Spleen (tissue), 11 donors: ENCODE data around the gene GRIP1. TPM values are rescaled to one million over a fixed set of nuclear protein-coding genes. Genes with fewer than 3 reads are reported as not detected.

Experiments
- DNase-seq: peaks from one replicate; pipeline ENCODE4 v3.0.0-alpha.2; 2020
- H3K27ac ChIP-seq, 8 donors: fragments of 200-600 bp; sonication (generic) in 7 of 8; 1 replicate in 4 of 8; 2 replicates in 4 of 8; pipeline versions ENCODE4 v1.5.0 to v1.8.0; 2016 to 2021; ENCODE audit warnings: inconsistent platforms in 4 of 8, mild to moderate bottlenecking in 4 of 8, moderate library complexity in 1 of 8
- H3K27me3 ChIP-seq, 7 donors: fragments of 200-600 bp; sonication (generic) in 6 of 7; replicated peaks in 1 of 7; 1 replicate in 4 of 7; 2 replicates in 3 of 7; pipeline versions ENCODE4 v1.5.0 to v1.8.0; 2016 to 2021; ENCODE audit warnings: inconsistent platforms in 3 of 7, mild to moderate bottlenecking in 1 of 7
- H3K36me3 ChIP-seq, 6 donors: fragments of 200-600 bp; sonication (generic) in 5 of 6; 1 replicate in 4 of 6; 2 replicates in 2 of 6; pipeline versions ENCODE4 v1.5.0 to v1.8.0; 2016 to 2021; ENCODE audit warnings: inconsistent platforms in 2 of 6
- H3K4me1 ChIP-seq, 6 donors: fragments of 200-600 bp; sonication (generic) in 5 of 6; 1 replicate in 3 of 6; 2 replicates in 3 of 6; pipeline versions ENCODE4 v1.5.0 to v1.8.0; 2016 to 2021; ENCODE audit warnings: inconsistent platforms in 3 of 6
- H3K4me3 ChIP-seq, 8 donors: fragments of 200-600 bp; sonication (generic) in 7 of 8; 1 replicate in 4 of 8; 2 replicates in 4 of 8; pipeline versions ENCODE4 v1.5.0 to v1.8.0; 2016 to 2021; ENCODE audit warnings: inconsistent platforms in 4 of 8, mild to moderate bottlenecking in 4 of 8, moderate library complexity in 2 of 8
- H3K9me3 ChIP-seq, 8 donors: fragments of 200-600 bp; sonication (generic) in 7 of 8; 1 replicate in 4 of 8; 2 replicates in 4 of 8; pipeline versions ENCODE4 v1.5.0 to v1.8.0; 2016 to 2021; ENCODE audit warnings: inconsistent platforms in 4 of 8
- POLR2A ChIP-seq, 3 donors: fragments of 450-650 bp; IDR thresholded peaks; one replicate each; pipeline ENCODE4 v1.5.1; 2017; ENCODE audit warnings: antibody characterized with exemption in 3 of 3, mild to moderate bottlenecking in 1 of 3
- POLR2AphosphoS5 ChIP-seq, 3 donors: sonication (generic); formaldehyde crosslinking; IDR thresholded peaks; one replicate each; pipeline ENCODE4 v1.5.1; 2017; ENCODE audit warnings: antibody characterized with exemption in 3 of 3
- WGBS, 5 donors: extraction: QIAGEN DNeasy Blood & Tissue Kit in 3 of 5; methylation state at CpG; one replicate each; pipeline versions ENCODE4 v1.1.5 to v1.1.7; 2013 to 2018; 5-methylcytosine and 5-hydroxymethylcytosine counted together
- intact Hi-C: fragments of 100-400 bp; cut with DNase I; formaldehyde crosslinking; loops from one replicate; pipeline ENCODE4 v1.15.0; 2023; ENCODE audit warnings: low total_unique reads
- polyA plus RNA-seq, 3 donors: library from polyadenylated mRNA; stranded (reverse); fragments of 200-250 nt; gene quantifications; one replicate each; pipeline ENCODE4 v1.2.1, GENCODE V29; 2013
- total RNA-seq, 7 donors: library from RNA; depleted of rRNA in 3 of 7; stranded (reverse); fragments of >200 nt in 3 of 7; fragmentation: NEBNext Ultra II Directional in 4 of 7; extraction: Animal tissue kit (Norgen Biotek cat#: 25700) in 4 of 7; gene quantifications; one replicate each; pipeline versions ENCODE4 v1.1.0 to v1.2.1, GENCODE V29; 2016 to 2021
- TF ChIP-seq, protein P1 (sequence below), 11 experiments: fragments of 200-600 bp in 7 of 11; fragments of 450-650 bp in 4 of 11; sonication (generic) in 4 of 11; IDR thresholded peaks in 8 of 11; conservative IDR thresholded peaks in 3 of 11; 1 replicate in 7 of 11; 2 replicates in 4 of 11; pipeline versions ENCODE4 v1.4.0 to v1.8.0; 2016 to 2021; ENCODE audit warnings: antibody characterized with exemption in 11 of 11, inconsistent platforms in 4 of 11, mild to moderate bottlenecking in 1 of 11
- donor health status: healthy with polysubstance abuse.
- donor health status: DM: no; HTN: no; CAD: no; lungs with moderate emphysema.
- donor health status: DM: no; HTN: no; CAD: no.
- donor health status: Bipolar disorder and iron deficiency.
- donor health status: healthy.
- donor health status: DM: no; HTN: no; CAD: no.
- donor health status: DM: yes; HTN: yes; CAD: no.

GRIP1 gene
- total and polyA plus RNA-seq, 10 donors: 0.35 to 15.2 (median 4.8) TPM

DNA sequence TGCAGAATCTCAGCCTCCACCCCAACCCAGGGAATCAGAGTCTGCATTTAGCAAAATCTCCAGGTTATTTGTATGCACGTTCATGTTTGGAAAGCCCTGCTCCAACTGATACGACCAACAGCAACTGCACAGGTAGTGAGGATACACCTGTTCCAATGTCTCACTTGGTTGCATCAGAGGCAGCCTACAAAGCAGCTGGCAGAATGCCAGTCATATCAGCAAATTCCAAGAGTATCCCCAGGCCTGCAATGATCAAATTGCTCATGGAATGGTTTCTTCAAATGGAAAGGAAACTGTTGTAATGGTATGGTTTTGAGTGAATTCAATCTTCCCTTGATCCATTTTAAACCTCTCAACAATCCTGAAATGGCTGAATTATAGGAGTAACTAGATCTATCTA is 75.4 kb downstream of the GRIP1 start:
- 74 to 95% (median 87%) methylated on average over 2 of the region's 2 CpGs for WGBS, 5 donors
- Histone ChIP-seq H3K4me3 (no peak overlapping the region), H3K27ac (no peak overlapping the region), H3K36me3 (no peaks in the 10 kb centered on the region), H3K9me3 (no peaks in the 10 kb centered on the region), H3K27me3 (no peaks in the 10 kb centered on the region), H3K4me1 (no peaks in the 10 kb centered on the region)
- TF ChIP-seq POLR2AphosphoS5 (IDR thresholded peaks at IDR 0.05) (no peak), POLR2A (IDR thresholded peaks at IDR 0.05) (no peak)
- TF ChIP-seq, protein P1, sequence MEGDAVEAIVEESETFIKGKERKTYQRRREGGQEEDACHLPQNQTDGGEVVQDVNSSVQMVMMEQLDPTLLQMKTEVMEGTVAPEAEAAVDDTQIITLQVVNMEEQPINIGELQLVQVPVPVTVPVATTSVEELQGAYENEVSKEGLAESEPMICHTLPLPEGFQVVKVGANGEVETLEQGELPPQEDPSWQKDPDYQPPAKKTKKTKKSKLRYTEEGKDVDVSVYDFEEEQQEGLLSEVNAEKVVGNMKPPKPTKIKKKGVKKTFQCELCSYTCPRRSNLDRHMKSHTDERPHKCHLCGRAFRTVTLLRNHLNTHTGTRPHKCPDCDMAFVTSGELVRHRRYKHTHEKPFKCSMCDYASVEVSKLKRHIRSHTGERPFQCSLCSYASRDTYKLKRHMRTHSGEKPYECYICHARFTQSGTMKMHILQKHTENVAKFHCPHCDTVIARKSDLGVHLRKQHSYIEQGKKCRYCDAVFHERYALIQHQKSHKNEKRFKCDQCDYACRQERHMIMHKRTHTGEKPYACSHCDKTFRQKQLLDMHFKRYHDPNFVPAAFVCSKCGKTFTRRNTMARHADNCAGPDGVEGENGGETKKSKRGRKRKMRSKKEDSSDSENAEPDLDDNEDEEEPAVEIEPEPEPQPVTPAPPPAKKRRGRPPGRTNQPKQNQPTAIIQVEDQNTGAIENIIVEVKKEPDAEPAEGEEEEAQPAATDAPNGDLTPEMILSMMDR (IDR thresholded peaks at IDR 0.05 in 8 of 11, conservative IDR thresholded peaks at IDR 0.05 in 3 of 11): no peak
- no peak for DNase-seq
- intact Hi-C loops: no loop called here

DNA sequence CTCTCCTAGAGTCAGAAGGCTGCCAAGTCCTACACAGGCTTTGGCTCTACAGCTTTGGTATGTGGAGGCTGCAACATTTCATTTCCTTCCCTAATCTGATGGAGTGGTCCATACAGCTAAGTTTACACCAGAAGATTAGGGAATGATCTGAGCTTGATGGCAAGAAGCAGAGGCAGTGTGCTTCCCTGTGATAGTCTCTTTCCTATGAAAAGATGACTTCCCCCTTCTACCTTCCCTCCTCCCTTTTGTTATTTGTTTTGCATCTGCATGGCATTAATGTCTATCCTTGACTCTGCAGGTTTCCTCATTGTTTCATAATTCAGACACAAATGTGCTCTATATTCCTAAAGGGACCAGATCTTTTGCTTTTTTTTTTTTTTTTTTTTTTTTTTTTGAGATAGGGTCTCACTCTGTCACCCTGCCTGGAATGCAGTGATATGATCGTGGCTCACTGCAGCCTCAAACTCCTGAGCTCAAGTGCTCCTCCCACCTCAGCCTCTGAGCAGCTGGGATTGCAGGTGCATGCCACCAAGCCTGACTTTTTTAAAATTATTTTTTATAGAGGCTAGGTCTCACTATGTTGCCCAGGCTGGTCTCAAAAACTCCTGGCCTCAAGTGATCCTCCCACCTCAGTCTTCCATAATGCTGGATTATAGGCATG is 76.3 kb downstream of the GRIP1 start:
- 32 to 90% (median 65%) methylated on average over 1 of the region's 1 CpG for WGBS, 5 donors
- TF ChIP-seq POLR2A (IDR thresholded peaks at IDR 0.05) (no peak), POLR2AphosphoS5 (IDR thresholded peaks at IDR 0.05) (no peak)
- TF ChIP-seq, protein P1 (IDR thresholded peaks at IDR 0.05 in 8 of 11, conservative IDR thresholded peaks at IDR 0.05 in 3 of 11): no peak

DNA sequence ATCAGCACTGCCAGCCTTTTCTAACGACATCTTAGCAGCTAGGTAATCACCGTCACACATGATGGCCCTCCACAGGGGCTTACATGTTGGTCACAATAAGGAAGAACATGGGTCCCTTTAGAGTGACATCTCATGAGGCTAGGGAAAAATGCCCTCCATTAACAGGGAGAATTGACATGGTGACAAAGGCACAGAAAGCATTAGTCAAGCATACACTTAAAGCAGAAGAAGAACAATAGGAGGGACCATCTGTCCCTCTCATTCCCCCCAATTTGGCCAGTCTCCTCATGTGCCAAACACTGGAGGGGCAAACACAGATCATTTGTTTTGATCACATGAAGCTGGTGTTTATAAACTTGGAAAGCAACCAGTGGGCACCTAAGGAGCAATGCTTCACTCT is 78.0 kb downstream of the GRIP1 start:
- Histone ChIP-seq H3K4me3 (no peak overlapping the region), H3K27me3 (no peaks in the 10 kb centered on the region), H3K36me3 (no peaks in the 10 kb centered on the region), H3K27ac (no peak overlapping the region), H3K4me1 (no peaks in the 10 kb centered on the region), H3K9me3 (no peaks in the 10 kb centered on the region)
- no peak for DNase-seq
- 85 to 96% (median 92%) methylated on average over 2 of the region's 2 CpGs for WGBS, 5 donors
- intact Hi-C loops: no loop called here
- TF ChIP-seq POLR2A (IDR thresholded peaks at IDR 0.05): no peak
- TF ChIP-seq, protein P1 (IDR thresholded peaks at IDR 0.05 in 8 of 11, conservative IDR thresholded peaks at IDR 0.05 in 3 of 11): no peak
- no peak for TF ChIP-seq POLR2AphosphoS5 (IDR thresholded peaks at IDR 0.05)

More for the DNA sequence above, 76.3 kb downstream of the GRIP1 start:
- H3K27ac ChIP-seq: no peak overlapping the region
- DNase-seq: no peak
- H3K4me1 ChIP-seq: no peaks in the 10 kb centered on the region
- no peaks in the 10 kb centered on the region for H3K27me3 ChIP-seq
- H3K4me3 ChIP-seq: no peak overlapping the region
- intact Hi-C loops: no loop called here
- no peaks in the 10 kb centered on the region for H3K9me3 ChIP-seq
- no peaks in the 10 kb centered on the region for H3K36me3 ChIP-seq

DNA sequence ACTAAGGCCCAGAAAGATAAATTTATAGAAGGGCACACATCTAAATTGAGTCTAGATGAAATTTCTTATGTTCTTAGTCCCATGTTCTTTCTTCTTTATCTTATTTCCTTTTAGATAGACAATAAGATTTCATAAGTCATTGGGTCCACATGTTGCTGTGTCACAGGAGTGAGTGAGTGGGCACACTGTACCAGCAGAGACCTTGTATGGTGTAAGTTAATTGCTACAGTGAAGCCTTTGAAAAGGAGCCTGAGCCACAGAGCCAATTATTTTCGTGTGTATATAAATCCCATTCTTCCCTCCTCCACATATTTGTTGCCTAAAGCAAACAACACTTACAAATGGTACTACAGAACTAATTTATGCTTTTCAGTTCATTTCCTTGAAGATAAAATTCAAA is 79.1 kb downstream of the GRIP1 start:
- Histone ChIP-seq H3K36me3 (no peaks in the 10 kb centered on the region), H3K27me3 (no peaks in the 10 kb centered on the region), H3K27ac (no peak overlapping the region), H3K9me3 (no peaks in the 10 kb centered on the region), H3K4me3 (no peak overlapping the region), H3K4me1 (no peaks in the 10 kb centered on the region)
- DNase-seq: no peak
- TF ChIP-seq POLR2AphosphoS5 (IDR thresholded peaks at IDR 0.05) (no peak), POLR2A (IDR thresholded peaks at IDR 0.05) (no peak)
- TF ChIP-seq, protein P1 (IDR thresholded peaks at IDR 0.05 in 8 of 11, conservative IDR thresholded peaks at IDR 0.05 in 3 of 11): no peak
- intact Hi-C loops: no loop called here
- WGBS, 5 donors: 67 to 76% (median 68%) methylated on average over 1 of the region's 1 CpG
